ENCODE data around the gene ACOXL. TPM values are rescaled to one million over a fixed set of nuclear protein-coding genes. Genes with fewer than 3 reads are reported as not detected.

ACOXL gene
- total RNA-seq, 2 donors from 2014 or later, result 11.7 to 12.3 TPM

GRCh38 chr2:110743600-110743999, 11.2 kb downstream of the ACOXL start:
- TF ChIP-seq, protein P1, sequence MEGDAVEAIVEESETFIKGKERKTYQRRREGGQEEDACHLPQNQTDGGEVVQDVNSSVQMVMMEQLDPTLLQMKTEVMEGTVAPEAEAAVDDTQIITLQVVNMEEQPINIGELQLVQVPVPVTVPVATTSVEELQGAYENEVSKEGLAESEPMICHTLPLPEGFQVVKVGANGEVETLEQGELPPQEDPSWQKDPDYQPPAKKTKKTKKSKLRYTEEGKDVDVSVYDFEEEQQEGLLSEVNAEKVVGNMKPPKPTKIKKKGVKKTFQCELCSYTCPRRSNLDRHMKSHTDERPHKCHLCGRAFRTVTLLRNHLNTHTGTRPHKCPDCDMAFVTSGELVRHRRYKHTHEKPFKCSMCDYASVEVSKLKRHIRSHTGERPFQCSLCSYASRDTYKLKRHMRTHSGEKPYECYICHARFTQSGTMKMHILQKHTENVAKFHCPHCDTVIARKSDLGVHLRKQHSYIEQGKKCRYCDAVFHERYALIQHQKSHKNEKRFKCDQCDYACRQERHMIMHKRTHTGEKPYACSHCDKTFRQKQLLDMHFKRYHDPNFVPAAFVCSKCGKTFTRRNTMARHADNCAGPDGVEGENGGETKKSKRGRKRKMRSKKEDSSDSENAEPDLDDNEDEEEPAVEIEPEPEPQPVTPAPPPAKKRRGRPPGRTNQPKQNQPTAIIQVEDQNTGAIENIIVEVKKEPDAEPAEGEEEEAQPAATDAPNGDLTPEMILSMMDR (conservative IDR thresholded peaks at IDR 0.05), result no peak
- 88 to 96% methylated on average over 4 to 5 of the region's 5 CpGs for WGBS, 2 experiments (ENCODE audit: insufficient coverage in 1 of 2, insufficient read length in 1 of 2)
- H3K36me3 ChIP-seq (ENCODE audit: control insufficient read depth, insufficient read depth, low read length), result no peaks in the 10 kb centered on the region
- H3K9me3 Mint-ChIP-seq, result peaks cover 2% of the 10 kb centered on the region
- H3K4me1 Mint-ChIP-seq, result peaks cover 63% of the 10 kb centered on the region
- no peak overlapping the region for H3K4me3 ChIP-seq (ENCODE audit: low read length)
- H3K27ac Mint-ChIP-seq, result no peak overlapping the region
- no peak overlapping the region for H3K27ac ChIP-seq (ENCODE audit: low read depth, low read length)
- H3K27me3 Mint-ChIP-seq (ENCODE audit: insufficient read depth), result no peaks in the 10 kb centered on the region
- no peaks in the 10 kb centered on the region for H3K27me3 ChIP-seq (ENCODE audit: control insufficient read depth, insufficient read depth, low read length, poor library complexity, severe bottlenecking)
- no peak overlapping the region for H3K4me3 Mint-ChIP-seq
- H3K36me3 Mint-ChIP-seq (ENCODE audit: low read depth), result peaks cover 1% of the 10 kb centered on the region
- no peak overlapping the region for H3K9ac ChIP-seq (ENCODE audit: extremely low read depth, low read length, poor library complexity, severe bottlenecking)
- no peak for DNase-seq
- H3K4me1 ChIP-seq (ENCODE audit: control insufficient read depth, insufficient read depth, low read length), result peaks cover 24% of the 10 kb centered on the region
- H3K9me3 ChIP-seq (ENCODE audit: control insufficient read depth, low read length), result no peaks in the 10 kb centered on the region

- Mint-ChIP-seq H3K27ac (no peak overlapping the region), H3K9me3 (no peaks in the 10 kb centered on the region), H3K36me3 (ENCODE audit: low read depth) (no peaks in the 10 kb centered on the region), H3K4me1 (peaks cover 67% of the 10 kb centered on the region), H3K4me3 (no peak overlapping the region), H3K27me3 (ENCODE audit: insufficient read depth) (no peaks in the 10 kb centered on the region)
- Histone ChIP-seq H3K4me1 (ENCODE audit: control insufficient read depth, insufficient read depth, low read length) (peaks cover 26% of the 10 kb centered on the region), H3K27ac (ENCODE audit: low read depth, low read length) (no peak overlapping the region), H3K27me3 (ENCODE audit: control insufficient read depth, insufficient read depth, low read length, poor library complexity, severe bottlenecking) (no peaks in the 10 kb centered on the region), H3K9me3 (ENCODE audit: control insufficient read depth, low read length) (no peaks in the 10 kb centered on the region), H3K4me3 (ENCODE audit: low read length) (no peak overlapping the region), H3K9ac (ENCODE audit: extremely low read depth, low read length, poor library complexity, severe bottlenecking) (no peak overlapping the region), H3K36me3 (ENCODE audit: control insufficient read depth, insufficient read depth, low read length) (no peaks in the 10 kb centered on the region)
- WGBS, 2 experiments (ENCODE audit: insufficient coverage in 1 of 2, insufficient read length in 1 of 2), result 91% methylated on average over 4 of the region's 4 CpGs
- TF ChIP-seq, protein P1 (conservative IDR thresholded peaks at IDR 0.05), result no peak
- no peak for DNase-seq
Observed at GRCh38 chr2:110744429-110744828, 12.1 kb downstream of the ACOXL start.

- Histone ChIP-seq H3K9me3 (ENCODE audit: control insufficient read depth, low read length) (no peaks in the 10 kb centered on the region), H3K27me3 (ENCODE audit: control insufficient read depth, insufficient read depth, low read length, poor library complexity, severe bottlenecking) (no peaks in the 10 kb centered on the region), H3K4me3 (ENCODE audit: low read length) (no peak overlapping the region), H3K36me3 (ENCODE audit: control insufficient read depth, insufficient read depth, low read length) (no peaks in the 10 kb centered on the region), H3K27ac (ENCODE audit: low read depth, low read length) (no peak overlapping the region), H3K9ac (ENCODE audit: extremely low read depth, low read length, poor library complexity, severe bottlenecking) (no peak overlapping the region), H3K4me1 (ENCODE audit: control insufficient read depth, insufficient read depth, low read length) (peaks cover 26% of the 10 kb centered on the region)
- H3K9me3 Mint-ChIP-seq, result no peaks in the 10 kb centered on the region
- H3K27ac Mint-ChIP-seq, result no peak overlapping the region
- H3K36me3 Mint-ChIP-seq (ENCODE audit: low read depth), result no peaks in the 10 kb centered on the region
- 92 to 100% methylated on average over 2 of the region's 2 CpGs for whole genome bisulfite sequencing, 2 experiments (ENCODE audit: insufficient coverage in 1 of 2, insufficient read length in 1 of 2)
- peaks cover 67% of the 10 kb centered on the region for H3K4me1 Mint-ChIP-seq
- no peak for DNase-seq
- no peak overlapping the region for H3K4me3 Mint-ChIP-seq
- H3K27me3 Mint-ChIP-seq (ENCODE audit: insufficient read depth), result no peaks in the 10 kb centered on the region
- TF ChIP-seq, protein P1 (conservative IDR thresholded peaks at IDR 0.05), result no peak
Observed at GRCh38 chr2:110745048-110745447, 12.7 kb downstream of the ACOXL start.
